AG08396 (cell line): Measurements from ENCODE around the gene MEN1.

Experiments
- DNase-seq: peaks from one replicate; pipeline ENCODE4 v3.0.0; 2012; ENCODE audit warnings: low spot score, mixed read lengths

The MEN1 gene

GRCh38 chr11:64762674-64763525 is 47.5 kb downstream of the MEN1 start:
- peak; percentile 54 for DNase-seq

GRCh38 chr11:64762277-64762673 is 48.1 kb downstream of the MEN1 start:
- DNase-seq, result peak; percentile 12

- DNase-seq, result peak; percentile 13
These were observed 49.5 kb downstream of the MEN1 start for GRCh38 chr11:64760759-64761420.

GRCh38 chr11:64759722-64760719 is 50.3 kb downstream of the MEN1 start, which contains the start of gene PYGM:
TSS of gene PYGM (minus strand) at chr11:64759974. CDS start at chr11:64759898, 76 bp downstream.
- peak; percentile 16 for DNase-seq

- DNase-seq, result no peak
These were observed 51.1 kb downstream of the MEN1 start for GRCh38 chr11:64759131-64759721.

GRCh38 chr11:64758330-64759079 is 51.8 kb downstream of the MEN1 start:
- no peak for DNase-seq

- no peak for DNase-seq
These were observed 52.6 kb downstream of the MEN1 start for GRCh38 chr11:64757549-64758329.

- peak; percentile 6 for DNase-seq
These were observed 54.5 kb downstream of the MEN1 start for GRCh38 chr11:64755681-64756361.

- DNase-seq, result peak; percentile 5
These were observed 55.3 kb downstream of the MEN1 start for GRCh38 chr11:64754919-64755662.

- DNase-seq, result peak; percentile 11
These were observed 56.0 kb downstream of the MEN1 start for GRCh38 chr11:64754124-64754918.
